ENCODE results near the gene SEMA5A.

The SEMA5A gene

DNA sequence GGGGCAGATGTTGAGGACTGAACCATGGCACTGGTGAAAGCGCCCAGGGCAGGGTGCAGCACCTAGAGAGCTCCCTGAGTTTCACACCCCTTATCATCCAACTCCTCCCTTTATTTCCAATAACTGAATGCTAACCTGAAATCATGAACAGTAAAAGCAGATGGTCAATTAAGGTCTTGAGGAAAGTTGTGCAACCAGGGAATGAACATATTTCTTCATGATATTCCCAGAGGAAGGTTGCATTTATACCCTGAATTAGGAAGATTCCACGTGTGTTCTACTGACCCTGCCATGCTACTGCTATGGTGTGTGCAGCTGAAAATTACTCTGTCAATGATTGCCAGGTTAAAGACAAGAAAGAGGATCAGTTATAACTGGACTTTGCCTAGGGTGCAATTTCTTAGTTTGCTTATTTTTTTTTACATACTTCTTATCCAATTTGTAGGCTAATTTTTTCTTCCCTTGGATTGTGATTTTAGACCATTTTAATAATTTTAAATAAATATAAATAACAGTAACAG lies 319.8 kb downstream of the SEMA5A start:
- Histone ChIP-seq H3K4me1 (ENCODE audit: control insufficient read depth in 1 of 2, insufficient read depth in 2 of 2, low read length in 2 of 2) (peaks cover 0 to 4% of the 10 kb centered on the region in 2 donors), H3K27me3 (ENCODE audit: control insufficient read depth in 1 of 2, insufficient read depth in 2 of 2, low read length in 2 of 2) (no peaks in the 10 kb centered on the region), H3K9ac (ENCODE audit: low read depth in 1 of 2, low read length in 2 of 2) (no peak overlapping the region), H3K36me3 (ENCODE audit: control insufficient read depth in 1 of 2, insufficient read depth in 2 of 2, low read length in 2 of 2) (no peaks in the 10 kb centered on the region), H3K4me3 (ENCODE audit: low read depth in 1 of 2, low read length in 2 of 2) (no peak overlapping the region), H3K27ac (ENCODE audit: low read depth, low read length) (no peak overlapping the region), H3K9me3 (ENCODE audit: control insufficient read depth in 1 of 2, low read length in 2 of 2) (no peaks in the 10 kb centered on the region)

- H3K9ac ChIP-seq (ENCODE audit: low read depth in 1 of 2, low read length in 2 of 2) = no peak overlapping the region
- H3K27me3 ChIP-seq (ENCODE audit: control insufficient read depth in 1 of 2, insufficient read depth in 2 of 2, low read length in 2 of 2) = no peaks in the 10 kb centered on the region
Measured at GRCh38 chr5:9222054-9222976, 323.6 kb downstream of the SEMA5A start.

GRCh38 chr5:9218358-9218757 lies 327.5 kb downstream of the SEMA5A start:
- H3K4me3 ChIP-seq (ENCODE audit: low read depth in 1 of 2, low read length in 2 of 2) = no peak overlapping the region
- no peaks in the 10 kb centered on the region for H3K4me1 ChIP-seq (ENCODE audit: control insufficient read depth in 1 of 2, insufficient read depth in 2 of 2, low read length in 2 of 2)
- H3K27ac ChIP-seq (ENCODE audit: low read depth, low read length) = no peak overlapping the region
- no peaks in the 10 kb centered on the region for H3K9me3 ChIP-seq (ENCODE audit: control insufficient read depth in 1 of 2, low read length in 2 of 2)
- H3K27me3 ChIP-seq (ENCODE audit: control insufficient read depth in 1 of 2, insufficient read depth in 2 of 2, low read length in 2 of 2) = no peaks in the 10 kb centered on the region
- peaks cover 0 to 5% of the 10 kb centered on the region in 2 donors for H3K36me3 ChIP-seq (ENCODE audit: control insufficient read depth in 1 of 2, insufficient read depth in 2 of 2, low read length in 2 of 2)
- no peak overlapping the region for H3K9ac ChIP-seq (ENCODE audit: low read depth in 1 of 2, low read length in 2 of 2)

More at GRCh38 chr5:9222054-9222976, 323.6 kb downstream of the SEMA5A start:
- H3K4me1 ChIP-seq (ENCODE audit: control insufficient read depth in 1 of 2, insufficient read depth in 2 of 2, low read length in 2 of 2) = peaks cover 0 to 4% of the 10 kb centered on the region in 2 donors
- no peak overlapping the region for H3K27ac ChIP-seq (ENCODE audit: low read depth, low read length)
- H3K36me3 ChIP-seq (ENCODE audit: control insufficient read depth in 1 of 2, insufficient read depth in 2 of 2, low read length in 2 of 2) = no peaks in the 10 kb centered on the region
- no peaks in the 10 kb centered on the region for H3K9me3 ChIP-seq (ENCODE audit: control insufficient read depth in 1 of 2, low read length in 2 of 2)
- H3K4me3 ChIP-seq (ENCODE audit: low read depth in 1 of 2, low read length in 2 of 2) = no peak overlapping the region

GRCh38 chr5:9212605-9213004 lies 333.3 kb downstream of the SEMA5A start:
- peaks cover 0 to 5% of the 10 kb centered on the region in 2 donors for H3K36me3 ChIP-seq (ENCODE audit: control insufficient read depth in 1 of 2, insufficient read depth in 2 of 2, low read length in 2 of 2)

DNA sequence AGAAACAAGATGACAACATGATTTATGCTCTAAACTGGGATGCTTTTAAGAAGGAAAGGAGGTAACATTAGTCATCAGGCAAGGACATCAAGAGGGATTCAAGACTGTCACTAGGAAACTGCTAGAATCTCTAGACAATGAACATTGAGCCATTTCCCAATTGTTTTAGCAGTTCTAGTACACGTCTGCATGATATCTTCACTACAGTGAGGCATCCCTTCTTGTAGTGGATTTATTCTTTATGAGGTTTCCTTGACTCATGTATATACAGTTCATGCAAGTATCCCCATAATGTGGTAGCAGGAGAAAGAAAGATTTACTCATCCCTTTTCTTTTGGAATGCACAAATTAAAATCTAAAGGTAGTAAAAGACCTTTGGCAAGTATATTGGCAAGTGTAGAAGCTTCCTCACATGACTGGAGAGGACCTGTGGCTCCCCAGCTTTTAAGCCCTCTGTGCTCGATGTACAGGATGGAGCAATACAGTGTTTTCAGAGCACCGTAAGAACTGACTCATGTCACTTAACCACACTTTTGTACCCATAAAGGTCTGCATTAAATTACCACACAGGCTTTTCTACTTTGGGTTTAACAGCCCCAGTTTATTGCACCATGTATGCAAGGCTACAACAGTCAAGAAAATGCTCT lies 335.9 kb downstream of the SEMA5A start:
- Histone ChIP-seq H3K27me3 (ENCODE audit: control insufficient read depth in 1 of 2, insufficient read depth in 2 of 2, low read length in 2 of 2) (no peaks in the 10 kb centered on the region), H3K4me1 (ENCODE audit: control insufficient read depth in 1 of 2, insufficient read depth in 2 of 2, low read length in 2 of 2) (no peaks in the 10 kb centered on the region), H3K4me3 (ENCODE audit: low read depth in 1 of 2, low read length in 2 of 2) (no peak overlapping the region), H3K9me3 (ENCODE audit: control insufficient read depth in 1 of 2, low read length in 2 of 2) (no peaks in the 10 kb centered on the region), H3K36me3 (ENCODE audit: control insufficient read depth in 1 of 2, insufficient read depth in 2 of 2, low read length in 2 of 2) (peaks cover 0 to 5% of the 10 kb centered on the region in 2 donors), H3K9ac (ENCODE audit: low read depth in 1 of 2, low read length in 2 of 2) (no peak overlapping the region), H3K27ac (ENCODE audit: low read depth, low read length) (no peak overlapping the region)

More at GRCh38 chr5:9212605-9213004, 333.3 kb downstream of the SEMA5A start:
- H3K27me3 ChIP-seq (ENCODE audit: control insufficient read depth in 1 of 2, insufficient read depth in 2 of 2, low read length in 2 of 2) = no peaks in the 10 kb centered on the region
- no peaks in the 10 kb centered on the region for H3K9me3 ChIP-seq (ENCODE audit: control insufficient read depth in 1 of 2, low read length in 2 of 2)
- no peak overlapping the region for H3K27ac ChIP-seq (ENCODE audit: low read depth, low read length)
- no peaks in the 10 kb centered on the region for H3K4me1 ChIP-seq (ENCODE audit: control insufficient read depth in 1 of 2, insufficient read depth in 2 of 2, low read length in 2 of 2)
- no peak overlapping the region for H3K4me3 ChIP-seq (ENCODE audit: low read depth in 1 of 2, low read length in 2 of 2)
- H3K9ac ChIP-seq (ENCODE audit: low read depth in 1 of 2, low read length in 2 of 2) = no peak overlapping the region

- no peak overlapping the region for H3K9ac ChIP-seq (ENCODE audit: low read depth in 1 of 2, low read length in 2 of 2)
- H3K27me3 ChIP-seq (ENCODE audit: control insufficient read depth in 1 of 2, insufficient read depth in 2 of 2, low read length in 2 of 2) = no peaks in the 10 kb centered on the region
- H3K27ac ChIP-seq (ENCODE audit: low read depth, low read length) = no peak overlapping the region
- no peak overlapping the region for H3K4me3 ChIP-seq (ENCODE audit: low read depth in 1 of 2, low read length in 2 of 2)
- H3K36me3 ChIP-seq (ENCODE audit: control insufficient read depth in 1 of 2, insufficient read depth in 2 of 2, low read length in 2 of 2) = no peaks in the 10 kb centered on the region
- no peaks in the 10 kb centered on the region for H3K4me1 ChIP-seq (ENCODE audit: control insufficient read depth in 1 of 2, insufficient read depth in 2 of 2, low read length in 2 of 2)
- H3K9me3 ChIP-seq (ENCODE audit: control insufficient read depth in 1 of 2, low read length in 2 of 2) = no peaks in the 10 kb centered on the region
Measured at GRCh38 chr5:9207817-9208418, 338.0 kb downstream of the SEMA5A start.

- Histone ChIP-seq H3K9me3 (ENCODE audit: control insufficient read depth in 1 of 2, low read length in 2 of 2) (no peaks in the 10 kb centered on the region), H3K27me3 (ENCODE audit: control insufficient read depth in 1 of 2, insufficient read depth in 2 of 2, low read length in 2 of 2) (no peaks in the 10 kb centered on the region), H3K9ac (ENCODE audit: low read depth in 1 of 2, low read length in 2 of 2) (no peak overlapping the region), H3K4me3 (ENCODE audit: low read depth in 1 of 2, low read length in 2 of 2) (no peak overlapping the region), H3K36me3 (ENCODE audit: control insufficient read depth in 1 of 2, insufficient read depth in 2 of 2, low read length in 2 of 2) (no peaks in the 10 kb centered on the region), H3K4me1 (ENCODE audit: control insufficient read depth in 1 of 2, insufficient read depth in 2 of 2, low read length in 2 of 2) (no peaks in the 10 kb centered on the region), H3K27ac (ENCODE audit: low read depth, low read length) (no peak overlapping the region)
Measured at GRCh38 chr5:9202636-9203035, 343.2 kb downstream of the SEMA5A start.

DNA sequence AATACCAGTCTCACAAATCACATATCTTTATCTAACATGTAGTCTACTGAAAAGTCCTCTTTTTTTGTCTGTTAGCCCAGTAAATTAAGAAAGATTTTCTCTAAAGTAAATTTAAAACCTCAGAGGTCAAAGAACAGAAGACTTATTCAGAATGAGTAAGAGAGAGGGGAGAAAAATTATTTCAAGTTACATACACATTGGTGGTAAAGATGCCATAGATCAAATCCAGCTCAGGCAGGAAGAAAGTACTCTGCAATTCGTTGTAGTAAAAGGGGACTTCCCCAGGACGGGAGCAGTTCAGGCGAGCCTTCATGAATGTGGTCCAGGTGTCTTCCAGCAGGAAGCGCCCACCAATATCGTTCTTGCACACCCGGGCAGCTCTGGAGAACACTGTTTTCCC lies 344.1 kb downstream of the SEMA5A start:
- H3K27ac ChIP-seq (ENCODE audit: low read depth, low read length) = no peak overlapping the region
- no peak overlapping the region for H3K9ac ChIP-seq (ENCODE audit: low read depth in 1 of 2, low read length in 2 of 2)
- H3K27me3 ChIP-seq (ENCODE audit: control insufficient read depth in 1 of 2, insufficient read depth in 2 of 2, low read length in 2 of 2) = no peaks in the 10 kb centered on the region
- peaks cover 0 to 1% of the 10 kb centered on the region in 2 donors for H3K36me3 ChIP-seq (ENCODE audit: control insufficient read depth in 1 of 2, insufficient read depth in 2 of 2, low read length in 2 of 2)
- H3K9me3 ChIP-seq (ENCODE audit: control insufficient read depth in 1 of 2, low read length in 2 of 2) = no peaks in the 10 kb centered on the region
- H3K4me1 ChIP-seq (ENCODE audit: control insufficient read depth in 1 of 2, insufficient read depth in 2 of 2, low read length in 2 of 2) = no peaks in the 10 kb centered on the region
- no peak overlapping the region for H3K4me3 ChIP-seq (ENCODE audit: low read depth in 1 of 2, low read length in 2 of 2)

- H3K9me3 ChIP-seq (ENCODE audit: control insufficient read depth in 1 of 2, low read length in 2 of 2) = no peaks in the 10 kb centered on the region
- no peak overlapping the region for H3K9ac ChIP-seq (ENCODE audit: low read depth in 1 of 2, low read length in 2 of 2)
- no peaks in the 10 kb centered on the region for H3K27me3 ChIP-seq (ENCODE audit: control insufficient read depth in 1 of 2, insufficient read depth in 2 of 2, low read length in 2 of 2)
- peaks cover 0 to 4% of the 10 kb centered on the region in 2 donors for H3K36me3 ChIP-seq (ENCODE audit: control insufficient read depth in 1 of 2, insufficient read depth in 2 of 2, low read length in 2 of 2)
- H3K4me3 ChIP-seq (ENCODE audit: low read depth in 1 of 2, low read length in 2 of 2) = no peak overlapping the region
- H3K4me1 ChIP-seq (ENCODE audit: control insufficient read depth in 1 of 2, insufficient read depth in 2 of 2, low read length in 2 of 2) = no peaks in the 10 kb centered on the region
- no peak overlapping the region for H3K27ac ChIP-seq (ENCODE audit: low read depth, low read length)
Measured at GRCh38 chr5:9201011-9201410, 344.9 kb downstream of the SEMA5A start.

DNA sequence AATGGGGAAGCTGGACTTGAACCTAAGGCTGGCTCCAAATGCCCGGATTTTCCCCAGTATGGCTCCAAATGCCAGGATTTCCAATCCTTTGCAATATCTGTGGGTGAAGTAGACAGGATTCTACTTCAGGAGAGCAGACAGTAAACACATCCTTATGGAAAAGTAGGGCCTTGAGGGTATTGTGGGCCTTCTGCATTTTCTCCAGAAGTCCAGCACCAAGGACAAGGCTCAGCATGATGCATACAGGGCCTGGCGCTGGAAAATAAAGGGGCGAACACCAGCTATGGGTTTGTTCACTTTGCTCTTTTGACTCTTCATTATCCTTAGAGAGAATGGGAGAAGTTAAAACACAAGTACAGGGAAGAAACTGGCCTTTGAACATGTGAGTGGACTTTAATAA lies 347.5 kb downstream of the SEMA5A start:
- Histone ChIP-seq H3K36me3 (ENCODE audit: control insufficient read depth in 1 of 2, insufficient read depth in 2 of 2, low read length in 2 of 2) (peaks cover 0 to 4% of the 10 kb centered on the region in 2 donors), H3K9ac (ENCODE audit: low read depth in 1 of 2, low read length in 2 of 2) (no peak overlapping the region), H3K4me1 (ENCODE audit: control insufficient read depth in 1 of 2, insufficient read depth in 2 of 2, low read length in 2 of 2) (no peaks in the 10 kb centered on the region), H3K27me3 (ENCODE audit: control insufficient read depth in 1 of 2, insufficient read depth in 2 of 2, low read length in 2 of 2) (no peaks in the 10 kb centered on the region), H3K9me3 (ENCODE audit: control insufficient read depth in 1 of 2, low read length in 2 of 2) (no peaks in the 10 kb centered on the region), H3K27ac (ENCODE audit: low read depth, low read length) (no peak overlapping the region), H3K4me3 (ENCODE audit: low read depth in 1 of 2, low read length in 2 of 2) (no peak overlapping the region)
